22Rv1 (cell line): ENCODE data around the gene C9orf43.
"Not testable (repeated sequence)": the region's sequence is repeated elsewhere in the genome, so short reads cannot be mapped to it uniquely, and the experiment has no call there.

Source experiments
- H3K27ac ChIP-seq: fragments of 450-650 bp; 2 replicates; pipeline ENCODE4 v1.5.1; 2017
- ZFX ChIP-seq: fragments of 450-650 bp; IDR thresholded peaks from 2 replicates; pipeline ENCODE4 v1.6.1; 2017; ENCODE audit warnings: antibody characterized with exemption, borderline replicate concordance
- TF ChIP-seq, protein P1 (sequence below): fragments of 450-650 bp; IDR thresholded peaks from 2 replicates; pipeline ENCODE4 v1.5.1; 2017; ENCODE audit warnings: mild to moderate bottlenecking

The C9orf43 gene

GRCh38 chr9:113427629-113428028 lies 17.1 kb downstream of the C9orf43 start:
- TF ChIP-seq, protein P1, sequence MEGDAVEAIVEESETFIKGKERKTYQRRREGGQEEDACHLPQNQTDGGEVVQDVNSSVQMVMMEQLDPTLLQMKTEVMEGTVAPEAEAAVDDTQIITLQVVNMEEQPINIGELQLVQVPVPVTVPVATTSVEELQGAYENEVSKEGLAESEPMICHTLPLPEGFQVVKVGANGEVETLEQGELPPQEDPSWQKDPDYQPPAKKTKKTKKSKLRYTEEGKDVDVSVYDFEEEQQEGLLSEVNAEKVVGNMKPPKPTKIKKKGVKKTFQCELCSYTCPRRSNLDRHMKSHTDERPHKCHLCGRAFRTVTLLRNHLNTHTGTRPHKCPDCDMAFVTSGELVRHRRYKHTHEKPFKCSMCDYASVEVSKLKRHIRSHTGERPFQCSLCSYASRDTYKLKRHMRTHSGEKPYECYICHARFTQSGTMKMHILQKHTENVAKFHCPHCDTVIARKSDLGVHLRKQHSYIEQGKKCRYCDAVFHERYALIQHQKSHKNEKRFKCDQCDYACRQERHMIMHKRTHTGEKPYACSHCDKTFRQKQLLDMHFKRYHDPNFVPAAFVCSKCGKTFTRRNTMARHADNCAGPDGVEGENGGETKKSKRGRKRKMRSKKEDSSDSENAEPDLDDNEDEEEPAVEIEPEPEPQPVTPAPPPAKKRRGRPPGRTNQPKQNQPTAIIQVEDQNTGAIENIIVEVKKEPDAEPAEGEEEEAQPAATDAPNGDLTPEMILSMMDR: no peak
- TF ChIP-seq ZFX: no peak
- no peak overlapping the region for H3K27ac ChIP-seq

GRCh38 chr9:113428062-113428615 lies 17.6 kb downstream of the C9orf43 start:
- no peak overlapping the region for H3K27ac ChIP-seq
- TF ChIP-seq, protein P1: no peak
- TF ChIP-seq ZFX: no peak

DNA sequence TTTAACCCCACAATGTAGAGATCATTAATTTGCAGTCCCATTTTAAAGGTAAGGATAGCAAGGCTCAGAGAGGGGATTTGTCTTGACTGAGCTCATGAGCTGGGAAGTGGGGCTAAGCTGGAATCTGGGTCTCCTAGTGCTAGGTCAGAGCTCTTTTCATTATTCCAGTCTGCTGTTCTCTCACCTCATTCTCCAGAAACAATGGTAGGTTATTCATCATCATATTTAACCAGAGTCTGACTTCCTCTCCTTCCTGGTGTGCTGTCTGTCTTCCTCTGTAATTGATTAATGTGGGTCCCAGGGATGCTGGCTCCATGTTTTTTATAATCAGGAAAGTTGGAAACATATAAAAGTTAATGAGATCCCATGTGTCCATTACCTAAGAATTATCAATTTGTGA lies 20.6 kb downstream of the C9orf43 start:
- H3K27ac ChIP-seq: no peak overlapping the region
- no peak for TF ChIP-seq ZFX
- TF ChIP-seq, protein P1: no peak

- TF ChIP-seq, protein P1: no peak
- no peak for TF ChIP-seq ZFX
- no peak overlapping the region for H3K27ac ChIP-seq
These were observed 26.4 kb downstream of the C9orf43 start for GRCh38 chr9:113436728-113437515.

- H3K27ac ChIP-seq: not testable (repeated sequence)
These were observed 27.2 kb downstream of the C9orf43 start for GRCh38 chr9:113437716-113438115.

- H3K27ac ChIP-seq: no peak overlapping the region
- TF ChIP-seq ZFX: no peak
- TF ChIP-seq, protein P1: no peak
These were observed 34.2 kb downstream of the C9orf43 start for GRCh38 chr9:113444736-113445135.

DNA sequence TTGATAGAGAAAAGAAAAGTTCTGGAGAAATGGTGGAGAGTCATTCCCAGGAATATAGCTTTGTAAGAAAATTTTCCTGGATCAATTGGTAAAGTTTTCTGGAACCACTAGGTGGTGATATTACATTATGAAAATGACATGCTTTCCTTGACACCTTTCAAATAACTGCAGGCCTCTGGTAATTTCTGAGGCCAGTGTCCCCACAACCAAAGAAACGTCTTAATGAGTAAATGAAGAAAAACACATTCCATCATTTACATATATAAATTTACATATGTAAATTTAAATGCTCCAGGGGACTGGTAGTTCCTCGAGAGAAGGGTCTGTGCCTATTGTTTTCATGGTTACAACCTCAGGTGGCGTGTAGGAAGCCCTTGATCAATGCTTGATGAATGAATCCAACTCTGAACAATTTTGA lies 35.8 kb downstream of the C9orf43 start:
- H3K27ac ChIP-seq: no peak overlapping the region
- TF ChIP-seq, protein P1: peak; percentile 72
- TF ChIP-seq ZFX: no peak

DNA sequence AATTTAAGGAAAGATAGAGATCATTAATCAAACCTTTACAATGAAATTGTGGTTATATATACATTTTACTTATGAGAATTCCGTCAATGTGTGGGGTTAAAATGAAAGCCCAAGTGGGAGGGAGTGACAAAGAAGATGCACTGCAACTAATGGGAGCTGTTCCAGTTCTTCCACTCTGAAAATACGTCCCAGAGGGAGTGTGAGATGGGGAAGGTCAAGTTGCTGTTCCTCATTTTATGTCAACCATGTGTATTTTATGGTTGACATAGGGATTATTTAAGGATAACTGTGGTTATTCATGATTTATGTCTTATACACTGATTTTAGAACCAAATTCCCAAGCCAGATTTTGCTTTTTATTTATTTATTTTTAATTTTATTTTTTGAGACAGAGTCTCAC lies 38.8 kb downstream of the C9orf43 start:
- no peak overlapping the region for H3K27ac ChIP-seq
- TF ChIP-seq, protein P1: no peak
- TF ChIP-seq ZFX: no peak
